Activated CD4-positive, alpha-beta T cell treated with anti-CD3 and anti-CD28 coated beads for 4 hours (primary cell): ENCODE results near the gene RFC3.

Experiments
- DNase-seq, 2 donors: peaks; one replicate each; pipeline ENCODE4 v3.0.0-alpha.2; 2020

Gene RFC3

DNA sequence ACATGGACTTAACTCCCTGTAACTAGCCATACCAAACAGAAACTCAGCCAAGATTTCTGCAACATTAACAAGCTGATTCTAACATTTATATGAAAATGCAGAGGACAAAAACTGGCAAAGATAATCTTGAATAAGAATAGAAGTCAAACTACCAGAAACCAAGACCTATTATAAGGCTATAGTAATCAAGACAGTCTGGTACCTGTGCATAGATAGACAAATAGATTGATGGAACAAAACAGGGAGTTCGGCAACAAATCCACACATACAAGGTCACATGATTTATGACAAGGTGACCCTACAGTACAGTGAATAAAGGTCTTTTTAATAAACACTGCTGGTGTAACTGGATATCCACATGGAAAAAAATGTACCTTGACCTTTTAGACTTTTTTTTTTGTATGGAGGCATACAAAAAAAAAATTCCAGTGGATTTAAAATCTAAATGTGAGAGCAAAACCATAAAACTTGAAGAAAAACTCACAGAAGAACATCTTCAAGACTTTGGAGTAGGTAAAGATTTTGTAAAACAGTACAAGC lies 2.9 kb upstream of the RFC3 start:
- DNase-seq, result no peak

GRCh38 chr13:33816912-33817311 lies 1.0 kb upstream of the RFC3 start:
- DNase-seq, result no peak

GRCh38 chr13:33817513-33817900 lies 442 bp upstream of the RFC3 start:
- no peak for DNase-seq

- no peak for DNase-seq
Observed at GRCh38 chr13:33825083-33825482, 7.1 kb downstream of the RFC3 start.

DNA sequence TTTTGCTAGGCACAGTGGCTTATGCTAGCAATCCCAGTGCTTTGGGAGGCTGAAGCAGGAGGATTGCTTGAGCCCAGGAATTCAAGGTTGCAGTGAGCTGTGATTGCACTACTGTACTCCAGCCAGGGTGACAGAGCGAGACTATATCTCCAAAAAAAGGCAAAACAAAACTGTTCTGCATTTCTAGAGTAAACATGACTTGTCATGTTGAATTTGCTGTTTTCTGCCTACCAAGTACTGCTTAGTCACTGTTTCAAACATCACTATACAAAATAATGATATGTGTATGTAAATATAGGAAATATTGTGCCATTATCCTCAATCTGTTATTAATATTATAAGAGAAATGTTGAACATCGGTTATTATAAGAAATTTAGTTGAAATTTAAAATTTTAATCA lies 9.2 kb downstream of the RFC3 start:
- DNase-seq, result no peak

DNA sequence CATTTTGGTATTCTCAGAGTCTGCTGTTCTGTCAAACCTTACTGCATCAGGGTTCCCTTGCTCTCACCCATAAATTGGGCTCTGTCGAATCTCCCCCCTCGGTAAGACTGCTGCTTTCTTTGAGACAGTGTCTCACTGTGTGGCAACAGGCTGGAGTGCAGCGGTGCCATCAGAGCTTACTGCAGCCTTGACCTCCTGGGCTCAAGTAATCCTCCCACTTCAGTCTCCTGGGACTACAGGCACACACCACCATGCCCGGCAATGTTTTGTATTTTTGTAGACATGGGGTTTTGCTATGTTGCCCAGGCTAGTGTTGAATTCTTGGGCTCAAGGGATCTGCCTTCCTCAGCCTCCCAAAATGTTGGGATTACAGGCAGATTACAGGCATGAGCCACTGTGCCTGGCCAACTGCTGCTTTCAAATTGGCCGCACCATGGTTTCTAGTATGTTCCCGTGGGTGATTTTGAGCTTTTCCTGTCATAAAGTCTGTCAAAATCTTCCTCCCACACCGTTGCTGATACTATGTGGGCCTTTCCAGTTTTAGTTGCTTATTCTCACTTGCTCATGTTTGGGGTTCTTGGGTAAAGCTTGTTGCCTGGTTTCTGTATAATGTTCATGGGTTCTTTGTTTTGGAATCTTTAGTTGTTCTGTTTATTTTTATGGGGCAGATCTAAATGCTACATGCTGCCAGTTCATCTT lies 10.6 kb downstream of the RFC3 start:
- DNase-seq, result no peak

DNA sequence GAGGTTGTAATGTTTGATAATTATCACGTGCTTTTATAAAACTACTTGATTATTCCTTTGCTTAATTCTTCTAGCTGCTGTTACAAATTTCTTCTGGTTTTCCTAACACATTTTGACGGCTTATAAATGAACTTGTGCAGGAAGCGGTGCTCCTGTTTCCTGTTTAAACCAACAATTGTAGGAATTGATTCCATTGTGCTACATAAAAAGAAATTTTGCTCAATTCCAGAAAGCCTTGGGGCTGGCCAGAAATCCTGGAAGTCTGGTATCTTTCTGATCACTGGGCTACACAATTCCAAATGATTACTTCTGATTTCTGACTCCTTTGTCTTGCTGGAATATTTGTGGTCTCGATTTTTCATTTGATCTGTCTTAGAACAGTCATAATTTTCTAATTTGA lies 14.9 kb downstream of the RFC3 start:
- no peak for DNase-seq

- DNase-seq, result no peak
Observed at GRCh38 chr13:33838647-33839046, 20.7 kb downstream of the RFC3 start.

GRCh38 chr13:33840402-33840801 lies 22.5 kb downstream of the RFC3 start:
- no peak for DNase-seq

GRCh38 chr13:33842207-33842606 lies 24.3 kb downstream of the RFC3 start:
- DNase-seq, result no peak

GRCh38 chr13:33842986-33843385 lies 25.0 kb downstream of the RFC3 start:
- no peak for DNase-seq

- DNase-seq, result no peak
Observed at GRCh38 chr13:33845572-33846302, 27.8 kb downstream of the RFC3 start.

DNA sequence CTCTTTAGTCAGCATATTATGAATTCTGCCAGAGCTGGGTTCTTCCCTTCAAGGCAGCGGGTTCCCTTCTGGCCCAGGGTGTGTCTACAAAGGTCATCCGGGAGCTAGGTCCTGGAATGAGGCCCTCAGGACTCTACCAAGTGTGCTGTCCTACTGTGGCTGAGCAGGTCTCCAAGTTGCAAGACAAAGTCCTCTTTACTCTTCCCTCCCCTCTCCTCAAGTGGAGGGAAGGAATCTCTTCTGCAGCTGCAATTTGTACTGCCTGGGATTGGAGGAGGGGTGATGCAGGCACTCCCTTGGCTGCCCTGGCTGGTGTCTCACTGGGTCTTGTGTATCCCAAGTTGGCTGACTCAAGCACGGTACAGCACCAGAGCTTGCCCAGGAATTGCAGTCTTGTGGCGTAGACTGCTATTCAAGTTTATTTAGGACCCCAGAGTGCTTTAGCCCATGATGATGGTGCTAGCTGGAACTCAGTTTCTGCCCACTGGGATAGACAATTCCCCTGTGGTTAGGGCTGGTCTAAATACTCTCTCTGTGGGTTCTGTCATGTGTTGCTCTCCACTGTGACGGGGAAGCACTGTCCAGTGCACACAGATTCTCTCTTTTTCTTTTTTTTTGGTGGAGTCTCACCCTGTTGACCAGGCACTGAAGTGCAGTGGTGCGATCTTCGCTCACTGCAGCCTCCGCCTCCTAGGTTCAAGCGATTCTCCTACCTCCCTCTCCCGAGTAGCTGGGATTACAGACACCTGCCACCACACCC lies 28.5 kb downstream of the RFC3 start:
- no peak for DNase-seq

GRCh38 chr13:33849211-33849610 lies 31.3 kb downstream of the RFC3 start:
- DNase-seq, result no peak

DNA sequence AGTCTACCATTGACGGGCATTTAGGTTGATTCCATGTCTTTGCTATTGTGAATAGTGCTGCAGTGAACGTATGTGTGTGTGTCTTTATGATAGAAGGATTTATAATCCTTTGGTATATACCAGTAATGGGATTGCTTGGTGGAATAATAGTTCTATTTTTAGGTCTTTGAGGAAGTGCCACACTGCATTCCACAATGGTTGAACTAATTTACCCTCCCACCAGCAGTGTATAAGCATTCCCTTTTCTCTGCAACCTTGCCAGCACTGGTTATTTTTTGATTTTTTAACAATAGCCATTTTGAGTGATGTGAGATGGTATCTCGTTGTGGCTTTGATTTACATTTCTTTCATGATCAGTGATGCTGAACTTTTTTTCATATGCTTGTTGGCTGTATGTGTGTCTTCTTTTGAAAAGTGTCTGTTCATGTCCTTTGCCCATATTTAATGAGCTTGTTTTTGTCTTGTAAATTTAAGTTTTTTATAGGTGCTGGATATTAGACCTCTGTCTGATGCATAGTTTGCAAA lies 37.5 kb downstream of the RFC3 start:
- DNase-seq, result no peak

- no peak for DNase-seq
Observed at GRCh38 chr13:33859691-33860303, 41.8 kb downstream of the RFC3 start.

- no peak for DNase-seq
Observed at GRCh38 chr13:33860526-33860925, 42.6 kb downstream of the RFC3 start.

DNA sequence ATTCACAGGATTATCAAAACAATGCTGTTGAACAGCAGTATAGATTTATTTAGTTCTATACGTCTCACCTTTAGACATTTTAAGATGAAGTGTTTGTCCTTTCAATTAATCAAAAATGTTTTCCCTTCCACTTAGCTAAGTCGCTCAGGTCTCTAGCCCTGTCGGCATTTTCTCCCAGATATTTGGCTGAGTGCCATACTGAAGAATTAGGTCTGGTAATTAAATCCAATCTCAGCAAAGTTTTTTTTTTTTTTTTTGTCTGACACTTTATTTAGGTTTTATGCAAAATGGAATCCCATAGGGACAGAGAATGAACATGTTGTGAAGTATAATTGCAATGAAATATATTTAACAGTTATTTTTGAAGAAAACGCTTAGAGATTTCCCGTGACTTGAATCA lies 44.1 kb downstream of the RFC3 start:
- no peak for DNase-seq

DNA sequence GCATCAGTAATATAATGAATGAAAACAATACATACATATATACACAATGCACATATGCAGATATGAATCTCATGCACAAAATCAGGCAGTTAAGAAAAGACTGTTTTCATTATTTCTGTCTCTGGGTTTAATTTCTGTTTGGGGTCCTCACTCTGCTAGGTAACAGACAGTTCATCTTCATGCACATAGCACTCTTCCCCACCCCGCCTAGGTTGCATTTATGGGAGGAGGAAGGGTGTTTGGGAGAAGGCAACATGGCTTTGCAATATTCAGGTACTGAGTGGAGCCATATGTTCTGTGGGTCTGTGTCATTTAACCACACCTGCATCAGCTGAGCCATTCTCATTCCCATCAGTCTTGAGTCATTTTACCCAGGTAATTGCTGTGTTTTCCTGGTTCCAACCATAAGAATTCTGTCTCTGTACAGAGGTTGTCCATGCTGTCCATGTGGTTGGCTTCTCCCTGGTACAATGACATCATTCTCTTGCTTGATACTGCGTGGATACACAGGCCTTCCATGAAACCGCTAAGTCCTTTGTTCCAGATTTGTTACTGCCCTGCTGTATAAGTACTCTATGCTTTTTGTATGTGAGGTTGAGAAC lies 45.3 kb downstream of the RFC3 start:
- no peak for DNase-seq

GRCh38 chr13:33865945-33866344 lies 48.0 kb downstream of the RFC3 start:
- no peak for DNase-seq

GRCh38 chr13:33867472-33867871 lies 49.5 kb downstream of the RFC3 start:
- no peak for DNase-seq

GRCh38 chr13:33868343-33868994 lies 50.5 kb downstream of the RFC3 start:
- DNase-seq, result no peak
